GM19467 (cell line): ENCODE data around the gene AQP9.

ENCODE experiments used
- ATAC-seq: cut with Tn5 transposase; IDR thresholded peaks from one replicate; pipeline ENCODE4 v1.9.1; 2021; ENCODE audit warnings: mild to moderate bottlenecking, moderate library complexity; ENCODE audit not compliant: unreplicated experiment

Gene AQP9

DNA sequence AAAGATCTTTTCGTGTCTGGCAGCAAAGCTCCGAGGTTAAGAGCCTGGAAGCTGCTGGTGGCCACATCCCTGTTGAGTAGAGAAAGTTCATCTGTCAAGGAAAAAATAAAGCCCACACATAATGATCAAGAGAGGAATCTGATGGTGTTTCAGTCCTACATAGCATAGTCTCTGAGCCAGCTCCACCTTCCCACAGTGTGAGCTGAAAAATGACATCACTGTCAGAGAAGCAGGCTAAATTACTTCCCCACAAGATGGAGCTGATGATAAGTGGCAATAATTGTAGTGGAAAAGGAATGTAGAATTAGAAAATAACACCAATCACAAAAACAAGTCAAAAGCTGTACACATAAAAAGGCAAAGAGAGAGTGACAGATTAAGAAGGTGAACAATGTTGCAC is 84.5 kb downstream of the AQP9 start:
- ATAC-seq: no peak

DNA sequence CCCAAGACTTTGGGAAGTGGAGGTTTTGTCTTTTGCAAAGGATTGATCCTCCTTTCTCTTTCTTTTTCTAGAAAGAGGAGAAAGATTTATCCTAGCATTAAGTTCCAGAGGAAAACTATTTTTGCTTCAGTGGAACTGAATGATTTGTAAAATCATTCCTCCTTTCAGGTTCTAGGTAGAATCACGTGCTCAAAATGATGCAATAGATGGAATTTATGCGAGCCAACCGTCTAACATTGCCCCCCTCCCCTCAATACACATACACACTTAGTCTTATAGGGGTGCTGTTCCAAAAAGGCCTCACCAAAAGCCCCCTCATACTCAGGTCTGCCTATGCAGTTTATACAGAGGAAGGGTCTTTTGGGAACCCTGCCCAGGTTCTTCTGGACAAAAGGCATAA is 85.3 kb downstream of the AQP9 start:
- no peak for ATAC-seq

DNA sequence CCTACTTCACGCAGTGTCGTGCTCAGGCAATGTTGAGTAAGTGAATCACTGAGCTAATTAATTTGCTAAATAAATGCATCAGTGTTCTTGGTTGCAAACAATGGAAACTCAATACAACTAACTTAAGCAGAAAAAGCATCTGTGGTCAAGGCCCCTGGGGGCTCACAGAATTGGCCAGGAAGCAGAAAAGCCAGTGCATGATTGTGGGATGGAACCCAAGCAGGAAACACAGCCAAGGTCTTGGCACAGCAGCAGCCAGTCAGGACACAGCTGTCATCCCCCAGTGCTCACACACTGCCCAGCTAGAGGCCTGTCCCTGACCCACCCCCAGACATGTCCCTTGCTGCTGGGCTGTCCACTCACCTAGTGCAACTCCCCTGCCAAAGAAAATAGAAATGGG is 85.9 kb downstream of the AQP9 start:
- ATAC-seq: no peak

DNA sequence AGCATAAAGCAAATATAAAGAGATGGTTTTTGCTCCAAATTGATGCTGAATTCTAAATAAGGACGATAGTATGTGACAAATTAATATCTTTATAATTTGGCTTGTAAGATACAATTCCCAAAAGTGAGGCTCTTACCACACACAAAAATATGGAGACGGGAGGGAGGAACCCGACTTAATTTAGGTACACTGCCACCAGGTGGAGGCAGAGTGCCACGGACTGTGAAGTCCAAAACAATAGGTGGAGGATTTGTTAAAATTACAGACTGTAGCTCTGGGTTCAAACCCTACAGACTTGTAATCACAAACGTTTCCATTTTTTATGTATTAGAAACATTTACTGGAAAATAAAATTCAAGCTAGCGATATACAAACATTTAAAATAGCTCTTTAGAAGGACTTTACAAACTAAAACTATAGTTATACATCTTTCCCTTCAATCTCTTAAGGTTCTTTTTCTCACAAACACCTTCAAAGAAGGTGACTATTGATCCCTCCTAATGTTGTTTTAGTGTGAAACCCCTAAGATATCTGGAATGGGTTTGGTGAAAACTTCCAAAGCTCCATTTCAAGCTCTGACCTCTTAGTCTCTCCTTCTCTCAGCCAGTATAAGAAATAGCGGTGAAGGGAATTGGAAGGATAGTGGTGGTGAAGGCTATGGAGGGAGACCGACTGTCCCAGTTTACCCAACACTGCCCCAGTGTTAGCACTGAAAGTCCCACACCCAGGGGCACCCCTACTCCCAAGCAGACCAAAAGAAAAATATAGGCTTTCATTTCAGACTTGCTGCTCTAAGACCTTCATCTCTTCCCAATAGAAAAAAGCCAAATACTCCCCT is 89.7 kb downstream of the AQP9 start:
- ATAC-seq: no peak

DNA sequence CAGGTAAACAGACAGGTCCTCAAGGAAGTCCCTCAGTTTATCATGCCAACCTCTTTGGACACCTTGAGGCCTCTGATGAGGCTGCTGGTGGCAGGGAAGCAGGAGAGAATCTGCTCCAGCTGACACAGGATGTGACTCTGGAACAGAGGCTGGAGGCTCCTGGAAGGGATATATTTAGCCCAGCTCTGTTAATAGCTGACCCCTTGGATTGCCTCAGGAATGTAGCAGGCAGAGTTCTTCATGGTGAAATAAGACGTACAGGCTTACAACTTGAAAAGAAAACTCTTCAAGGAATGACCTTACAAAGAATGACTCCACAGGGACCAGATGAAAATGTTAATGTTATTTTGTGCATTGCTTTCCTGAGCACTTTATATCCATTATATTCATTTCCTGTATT is 90.5 kb downstream of the AQP9 start:
- ATAC-seq: no peak

DNA sequence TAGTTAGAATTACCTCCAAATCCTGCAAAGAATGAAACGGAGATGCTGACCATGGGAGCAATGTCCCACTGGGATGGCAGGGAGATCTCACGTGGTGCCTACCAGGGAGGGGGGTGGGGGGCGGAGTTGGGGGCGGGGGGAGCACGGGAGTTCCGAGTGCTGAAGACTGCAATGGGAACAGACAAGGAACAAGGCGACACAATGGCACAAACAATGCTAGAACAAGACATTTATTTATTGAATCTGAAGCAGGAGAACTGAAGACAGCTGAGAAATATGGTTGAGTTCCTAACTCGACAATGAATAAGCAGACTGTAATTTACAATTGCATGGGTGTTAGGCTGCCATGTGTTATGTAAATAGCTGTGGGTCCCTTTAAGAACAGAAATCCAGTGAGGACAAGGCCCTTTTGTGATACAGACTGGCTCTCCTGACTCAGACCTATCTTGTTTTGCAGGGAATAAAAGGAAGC is 91.2 kb downstream of the AQP9 start:
- ATAC-seq: no peak

DNA sequence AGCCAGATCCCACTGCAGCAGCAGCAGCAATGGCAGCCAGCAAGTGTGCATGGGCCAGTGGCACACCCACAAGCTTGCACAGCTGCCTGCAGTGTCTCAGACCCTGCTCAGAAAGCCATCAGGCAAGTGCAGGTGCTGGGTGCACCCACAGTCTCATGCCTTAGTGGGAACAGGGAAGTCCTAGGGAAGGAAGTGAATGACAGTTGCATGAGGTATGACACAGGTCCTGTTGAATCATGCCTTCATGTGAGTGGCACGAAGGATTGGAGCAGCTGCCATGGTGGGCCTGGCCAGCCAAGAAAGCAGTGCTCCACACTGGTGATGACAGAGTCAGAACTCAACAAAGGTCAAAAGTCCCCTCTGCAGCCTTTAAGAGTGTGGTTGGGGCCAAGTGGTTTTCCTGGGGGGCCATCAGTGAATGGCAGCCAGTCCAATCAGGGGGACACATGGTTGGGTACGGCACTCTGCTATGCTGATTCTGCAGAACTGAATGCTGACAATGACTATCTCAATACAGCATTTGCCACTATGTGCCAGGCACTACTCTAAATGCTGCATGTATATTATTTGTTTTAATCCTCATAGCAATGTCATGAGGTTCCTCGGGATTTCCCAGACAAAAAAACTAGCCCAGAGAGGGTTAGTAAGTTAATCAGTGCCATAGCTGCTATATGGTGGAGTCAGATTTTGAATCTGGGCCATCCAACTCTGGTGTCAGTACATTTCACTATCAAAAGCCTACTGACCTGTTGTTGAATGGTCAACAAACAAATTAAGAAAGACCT is 94.3 kb downstream of the AQP9 start:
- ATAC-seq: no peak

DNA sequence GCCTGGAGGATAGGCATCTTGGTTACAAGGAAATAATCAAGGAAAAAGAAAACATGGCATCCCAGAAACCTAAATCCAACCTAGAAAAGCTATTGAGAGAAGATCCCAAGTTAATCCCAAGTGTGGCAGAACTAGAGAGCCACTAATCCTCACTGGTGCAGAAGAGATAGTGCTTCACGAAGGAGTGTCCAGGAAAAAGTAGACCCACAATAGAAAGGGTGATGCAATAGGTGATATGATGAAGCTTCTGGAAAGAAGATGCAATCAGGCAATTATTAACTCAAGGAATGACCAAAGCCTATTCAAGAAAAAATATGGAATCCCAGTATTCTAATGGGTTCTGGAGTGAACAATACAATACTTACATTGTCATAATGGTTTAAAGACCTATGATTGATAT is 95.2 kb downstream of the AQP9 start:
- ATAC-seq: no peak
